GM12874 (cell line): ENCODE data around the gene FAM47B.

ENCODE experiments used
- CTCF ChIP-seq: IDR thresholded peaks from 2 replicates; pipeline ENCODE4 v1.5.1; 2011; ENCODE audit warnings: low read depth, mild to moderate bottlenecking, control low read depth, low read length, moderate library complexity; ENCODE audit not compliant: insufficient read depth

FAM47B gene

GRCh38 chrX:34942496-34942895 lies at the start of gene FAM47B:
FAM47B (plus strand) TSS chrX:34942796; CDS start chrX:34942832, 36 bp downstream.
- TF ChIP-seq CTCF, result no peak

GRCh38 chrX:34893741-34894140 lies 48.9 kb upstream of the FAM47B start:
- TF ChIP-seq CTCF, result no peak

- no peak for TF ChIP-seq CTCF
Measured at GRCh38 chrX:34900691-34901090, 41.9 kb upstream of the FAM47B start.

- TF ChIP-seq CTCF, result no peak
Measured at GRCh38 chrX:34901761-34902160, 40.8 kb upstream of the FAM47B start.

- TF ChIP-seq CTCF, result no peak
Measured at GRCh38 chrX:34903316-34903715, 39.3 kb upstream of the FAM47B start.

GRCh38 chrX:34909151-34909550 lies 33.4 kb upstream of the FAM47B start:
- no peak for TF ChIP-seq CTCF

GRCh38 chrX:34915463-34916225 lies 27.0 kb upstream of the FAM47B start:
- no peak for TF ChIP-seq CTCF
